HG03439 (cell line): ENCODE results near the gene RUSF1.

ENCODE experiments used
- ATAC-seq: cut with Tn5 transposase; IDR thresholded peaks from one replicate; pipeline ENCODE4 v1.9.1; 2021; ENCODE audit warnings: mild to moderate bottlenecking, moderate library complexity; ENCODE audit not compliant: unreplicated experiment

Gene RUSF1

DNA sequence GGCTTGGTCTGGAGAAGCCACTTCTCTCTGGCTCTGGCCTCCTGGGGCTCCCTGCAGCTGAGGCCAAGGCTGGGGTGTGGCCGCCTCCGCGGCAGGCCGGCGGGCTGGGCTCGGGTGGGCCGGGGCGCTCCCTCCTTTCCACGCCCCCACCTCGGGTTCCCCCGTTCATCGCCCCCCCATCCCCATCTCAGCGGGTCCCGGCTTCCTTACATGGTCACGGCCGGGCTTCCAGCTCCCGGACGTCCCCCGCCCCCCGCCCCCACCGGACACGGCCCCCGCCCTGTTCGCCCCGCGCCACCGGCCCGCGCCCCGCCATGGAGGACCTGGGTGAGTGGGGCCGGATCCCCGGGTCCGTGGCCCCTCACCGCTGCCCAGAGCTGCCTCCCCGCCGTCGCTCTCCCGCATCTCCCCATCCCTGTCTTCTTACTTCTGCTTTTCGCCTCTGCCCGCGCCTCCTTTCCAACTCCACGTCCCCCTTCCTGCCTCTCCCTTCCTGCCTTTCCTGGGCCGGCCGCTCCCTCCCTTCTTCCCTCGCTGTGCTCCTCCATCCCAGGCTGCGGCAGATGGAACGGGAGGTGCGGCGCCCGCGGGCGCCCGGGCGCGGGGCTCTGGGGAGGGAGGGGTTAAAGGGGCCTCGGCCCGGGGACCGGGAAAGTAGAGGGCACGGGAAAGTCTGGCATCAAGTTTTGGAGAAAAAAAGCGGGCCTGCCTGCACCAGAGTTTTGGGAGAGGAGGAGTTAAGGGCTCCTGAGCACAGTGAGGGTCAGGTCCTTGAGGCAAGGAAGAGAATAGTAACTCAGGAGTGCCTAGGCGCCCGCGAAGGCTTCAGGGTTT, 36.1 kb downstream of the RUSF1 start, which contains the start of gene TGFB1I1:
TSS of gene TGFB1I1 (plus strand) at position 278 of the 834 bp plus-strand sequence. CDS start at position 315, 37 bp downstream.
- no peak for ATAC-seq

DNA sequence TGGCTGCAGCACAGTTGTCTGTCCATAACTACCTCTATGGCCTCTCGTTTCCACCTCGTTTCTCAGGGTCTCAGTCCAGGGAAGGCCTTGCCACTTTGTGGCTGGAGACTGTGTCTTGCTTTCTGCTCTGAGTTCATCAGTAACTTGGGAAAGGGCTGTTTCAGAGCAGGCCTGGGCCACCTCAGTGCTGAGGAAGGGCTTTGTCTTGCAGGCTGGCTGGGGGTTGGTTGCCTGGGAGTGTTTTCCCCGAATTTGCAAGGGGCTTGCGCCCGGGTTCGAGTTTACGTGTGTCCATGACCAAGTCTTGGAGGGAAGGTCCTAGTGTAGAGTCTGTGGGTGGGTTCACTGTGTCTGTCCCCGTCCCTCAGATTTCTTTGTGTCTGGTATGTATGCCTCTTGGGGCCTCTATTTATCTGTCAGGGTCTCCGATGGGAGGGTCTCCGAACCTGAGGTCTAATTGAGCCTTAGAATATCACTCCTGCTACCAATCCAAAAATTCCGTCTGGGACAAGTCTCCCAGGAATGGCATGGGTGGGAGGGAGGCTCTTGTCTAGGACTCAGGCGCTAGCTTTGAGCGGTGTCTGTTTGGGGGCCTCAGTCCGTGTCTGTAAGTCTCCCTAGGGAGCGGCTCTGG, 36.8 kb downstream of the RUSF1 start:
- no peak for ATAC-seq

- ATAC-seq = no peak
Measured at GRCh38 chr16:31470615-31471014, 37.6 kb downstream of the RUSF1 start.

- no peak for ATAC-seq
Measured at GRCh38 chr16:31467858-31468257, 40.3 kb downstream of the RUSF1 start.

- no peak for ATAC-seq
Measured at GRCh38 chr16:31467151-31467773, 40.9 kb downstream of the RUSF1 start.

DNA sequence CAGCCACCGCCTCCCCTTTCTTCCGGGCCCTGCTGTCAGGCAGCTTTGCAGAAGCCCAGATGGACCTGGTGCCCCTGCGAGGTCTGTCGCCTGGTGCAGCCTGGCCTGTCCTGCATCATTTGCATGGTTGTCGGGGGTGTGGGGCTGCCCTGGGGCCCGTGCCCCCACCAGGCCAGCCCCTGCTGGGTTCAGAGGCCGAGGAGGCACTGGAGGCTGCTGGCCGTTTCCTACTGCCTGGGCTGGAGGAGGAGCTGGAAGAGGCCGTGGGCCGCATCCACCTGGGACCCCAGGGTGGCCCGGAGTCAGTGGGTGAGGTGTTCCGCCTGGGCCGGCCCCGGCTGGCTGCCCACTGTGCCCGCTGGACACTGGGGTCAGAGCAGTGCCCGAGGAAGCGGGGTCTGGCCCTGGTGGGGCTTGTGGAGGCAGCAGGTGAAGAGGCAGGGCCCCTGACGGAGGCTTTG, 41.8 kb downstream of the RUSF1 start:
- no peak for ATAC-seq

DNA sequence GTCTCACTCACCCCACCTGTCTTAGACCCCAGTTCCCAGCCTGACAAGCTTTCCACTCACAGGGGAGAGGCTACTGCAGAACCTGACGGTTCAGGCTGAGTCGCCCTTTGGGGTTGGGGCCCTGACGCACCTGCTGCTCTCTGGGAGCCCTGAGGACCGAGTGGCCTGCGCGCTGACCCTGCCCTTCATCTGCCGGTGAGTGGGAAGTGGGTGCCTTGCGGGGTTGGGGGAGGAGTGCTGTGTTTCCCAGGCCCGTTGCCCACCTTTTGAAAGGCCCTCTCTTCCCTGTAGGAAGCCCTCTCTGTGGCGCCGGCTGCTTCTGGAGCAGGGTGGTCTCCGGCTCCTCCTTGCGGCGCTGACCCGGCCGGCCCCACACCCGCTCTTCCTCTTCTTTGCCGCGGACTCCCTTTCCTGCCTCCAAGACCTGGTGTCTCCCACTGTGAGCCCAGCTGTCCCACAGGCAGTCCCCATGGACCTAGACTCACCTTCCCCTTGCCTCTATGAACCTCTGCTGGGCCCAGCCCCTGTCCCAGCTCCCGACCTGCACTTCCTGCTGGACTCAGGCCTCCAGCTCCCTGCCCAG, 42.3 kb downstream of the RUSF1 start:
- ATAC-seq = no peak

DNA sequence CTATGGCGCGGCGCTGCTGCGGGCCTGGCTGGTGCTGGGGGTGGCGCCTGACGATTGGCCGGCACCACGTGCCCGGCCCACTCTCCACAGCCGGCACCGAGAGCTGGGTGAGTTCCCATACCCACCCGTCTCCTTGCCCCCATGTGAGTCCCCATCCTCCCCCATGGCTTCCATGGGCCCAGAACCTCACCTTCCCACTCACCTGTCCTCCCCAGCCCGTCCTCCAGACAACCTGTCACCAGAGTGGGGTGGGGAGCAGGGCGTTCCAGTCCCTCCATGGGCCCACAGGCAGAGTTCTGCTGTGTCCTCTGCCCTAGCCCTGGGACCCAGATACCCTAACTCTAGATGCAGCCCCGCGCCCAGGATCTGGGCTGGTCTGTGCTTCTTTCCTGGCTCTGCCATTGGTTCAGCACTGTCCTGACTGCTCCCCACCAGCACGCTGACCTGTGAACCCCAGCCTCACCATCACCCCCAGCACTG, 43.4 kb downstream of the RUSF1 start:
- ATAC-seq = no peak

DNA sequence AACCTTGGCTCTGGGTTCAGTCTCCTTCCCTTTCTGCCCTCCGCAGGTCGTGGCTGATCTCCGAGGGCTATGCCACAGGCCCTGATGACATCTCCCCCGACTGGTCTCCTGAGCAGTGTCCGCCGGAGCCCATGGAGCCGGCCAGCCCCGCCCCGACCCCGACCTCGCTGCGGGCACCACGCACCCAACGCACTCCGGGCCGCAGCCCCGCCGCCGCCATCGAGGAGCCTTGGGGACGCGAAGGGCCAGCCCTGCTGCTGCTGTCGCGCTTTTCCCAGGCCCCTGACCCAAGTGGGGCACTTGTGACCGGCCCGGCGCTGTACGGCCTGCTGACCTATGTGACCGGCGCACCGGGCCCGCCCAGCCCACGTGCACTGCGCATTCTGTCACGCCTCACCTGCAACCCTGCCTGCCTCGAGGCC, 43.8 kb downstream of the RUSF1 start:
- ATAC-seq = no peak

DNA sequence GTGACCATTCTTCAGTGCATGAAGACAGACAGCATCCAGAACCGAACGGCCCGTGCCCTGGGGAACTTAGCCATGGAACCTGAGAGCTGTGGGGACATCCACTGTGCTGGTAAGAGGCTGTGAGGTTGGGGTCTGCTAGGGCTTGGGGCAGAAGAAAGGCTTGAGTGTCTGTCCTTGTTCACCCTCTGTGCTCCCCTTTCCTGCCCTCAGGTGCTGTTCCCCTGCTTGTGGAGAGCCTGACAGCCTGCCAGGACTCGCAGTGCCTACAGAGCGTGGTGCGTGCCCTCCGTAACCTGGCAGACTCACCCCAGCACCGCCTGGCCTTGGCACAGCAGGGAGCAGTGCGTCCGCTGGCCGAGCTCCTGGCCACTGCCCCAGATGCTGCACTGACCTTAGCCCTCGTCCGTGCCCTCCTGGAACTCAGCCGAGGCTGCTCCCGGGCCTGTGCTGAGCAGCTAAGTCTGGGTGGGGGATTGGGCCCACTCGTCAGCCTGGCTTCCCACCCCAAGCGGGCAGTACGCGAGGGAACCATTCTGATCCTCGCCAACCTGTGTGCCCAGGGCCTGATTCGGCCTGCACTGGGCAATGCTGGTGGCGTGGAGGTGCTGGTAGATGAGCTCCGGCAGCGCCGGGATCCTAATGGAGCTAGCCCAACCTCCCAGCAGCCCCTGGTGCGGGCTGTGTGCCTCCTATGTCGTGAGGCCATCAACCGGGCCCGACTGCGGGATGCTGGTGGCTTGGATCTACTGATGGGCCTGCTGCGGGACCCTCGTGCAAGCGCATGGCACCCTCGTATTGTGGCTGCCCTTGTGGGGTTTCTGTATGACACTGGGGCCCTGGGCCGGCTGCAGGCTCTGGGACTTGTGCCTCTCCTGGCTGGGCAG, 46.0 kb downstream of the RUSF1 start:
- no peak for ATAC-seq

- ATAC-seq = no peak
Measured at GRCh38 chr16:31461201-31461920, 46.8 kb downstream of the RUSF1 start.

DNA sequence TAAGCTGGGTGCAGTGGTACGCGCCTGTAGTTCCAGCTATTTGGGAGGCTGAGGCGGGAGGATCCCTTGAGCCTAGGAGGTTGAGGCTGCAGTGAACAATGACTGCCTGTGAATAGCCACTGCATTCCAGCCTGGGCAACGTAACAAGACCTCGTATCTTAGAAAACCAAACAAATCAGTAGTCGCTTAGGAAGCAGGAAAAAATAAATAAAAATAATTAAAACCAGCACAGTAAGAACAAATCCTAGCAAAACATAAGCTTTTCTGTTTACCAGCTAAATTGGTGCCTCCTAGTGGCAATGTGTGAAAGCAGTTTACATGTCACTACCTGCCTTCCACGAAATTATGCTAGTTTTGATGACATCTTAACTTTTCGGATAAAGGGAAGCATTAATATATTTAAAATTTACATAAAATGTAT, 47.6 kb downstream of the RUSF1 start:
- no peak for ATAC-seq

- peak; percentile 68 for ATAC-seq
Measured at GRCh38 chr16:31459687-31460581, 48.3 kb downstream of the RUSF1 start.

DNA sequence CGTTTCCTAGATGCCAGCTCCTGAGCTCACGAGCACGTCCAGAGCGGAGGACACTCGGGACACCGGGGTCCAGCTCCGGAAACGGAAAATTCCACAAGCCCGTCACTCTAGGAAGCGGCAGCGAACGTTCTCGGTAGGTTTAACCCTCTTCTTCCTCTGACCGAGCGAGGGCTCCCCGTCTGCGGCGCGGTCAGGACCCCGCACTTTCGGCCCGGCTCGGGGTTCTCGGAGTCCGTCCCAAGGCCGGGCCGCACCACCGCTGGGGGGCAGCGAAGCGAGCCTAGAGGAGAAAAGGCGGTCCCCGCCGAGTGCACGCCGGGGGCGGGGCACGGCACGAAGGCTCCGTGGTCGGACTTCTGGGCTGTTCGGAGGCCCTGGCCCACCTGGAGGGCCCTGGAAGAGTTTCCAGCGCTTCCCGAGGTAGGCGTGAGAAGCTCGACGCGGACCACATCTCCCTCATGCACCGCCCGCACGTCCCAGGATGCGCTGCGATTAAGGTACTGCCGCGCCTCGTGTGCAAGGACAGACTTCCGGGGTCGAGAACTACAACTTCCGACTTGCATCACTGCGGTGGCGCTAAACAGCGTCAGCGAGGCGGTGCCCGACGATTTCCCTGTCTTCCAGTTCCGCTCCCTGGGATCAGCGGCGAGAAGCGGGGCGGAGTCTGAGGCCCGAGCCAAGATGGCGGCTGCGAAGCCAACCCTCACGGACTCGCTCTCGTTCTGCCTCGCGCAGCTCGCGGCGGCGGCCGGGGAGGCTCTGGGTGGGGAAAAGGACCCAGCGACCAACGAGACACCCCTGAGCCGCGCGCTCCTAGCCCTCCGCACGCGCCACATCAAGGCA, 49.1 kb downstream of the RUSF1 start, which contains the start of gene ARMC5:
TSS of gene ARMC5 (plus strand) at position 658 of the 843 bp plus-strand sequence. CDS start at position 682, 24 bp downstream.
- peak; percentile 75 for ATAC-seq

DNA sequence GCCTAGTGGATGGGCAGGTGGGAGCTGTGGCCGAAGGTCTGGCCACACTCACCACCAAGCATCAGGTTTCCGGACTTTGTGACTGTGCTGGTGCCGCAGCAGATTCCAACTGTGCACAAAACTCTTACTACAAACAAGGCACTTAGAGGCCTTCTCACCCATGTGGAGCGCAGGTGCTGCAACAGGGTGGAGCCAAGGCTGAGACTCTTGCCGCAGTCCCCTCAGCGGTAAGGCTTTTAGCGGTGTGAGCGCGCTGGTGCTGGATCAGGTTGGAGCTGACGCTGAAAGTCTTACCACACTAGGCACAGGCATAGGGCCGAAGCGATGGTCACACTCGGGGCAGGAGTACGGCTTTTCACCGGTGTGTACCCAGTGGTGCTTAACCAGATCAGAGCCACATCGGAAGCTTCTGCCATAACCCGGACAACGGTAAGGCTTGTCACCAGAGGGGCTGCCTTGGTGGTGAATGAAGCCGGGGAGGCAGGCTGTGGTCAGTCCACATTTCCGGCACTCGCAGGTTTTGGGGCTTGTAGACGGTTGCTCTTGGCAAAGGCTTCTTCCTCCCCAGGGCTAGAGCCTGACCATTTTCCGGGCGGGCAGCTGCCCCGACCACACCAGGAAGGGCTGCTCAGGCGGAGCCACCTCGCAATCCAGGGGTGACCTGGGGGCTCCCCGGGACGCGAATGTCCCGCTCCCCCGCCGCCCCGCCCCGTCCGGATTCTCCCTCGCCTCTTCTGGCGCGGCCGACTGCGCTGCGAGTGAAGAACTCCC, 49.9 kb downstream of the RUSF1 start:
- ATAC-seq = peak; percentile 3

GRCh38 chr16:31456988-31457360, 51.2 kb downstream of the RUSF1 start:
- ATAC-seq = no peak
